Activated B cell treated with CpG ODN at 0.5 μM for 24 hours (primary cell): ENCODE results near the gene PDE1C. TPM values are rescaled to one million over a fixed set of nuclear protein-coding genes. Genes with fewer than 3 reads are reported as not detected.

Experiments used
- ATAC-seq: fragments of 200-7000 bp; cut with Tn5 transposase; one replicate; pipeline ENCODE4 v1.10.0; 2021; ENCODE audit warnings: low read depth, mild to moderate bottlenecking, moderate library complexity
- CTCF ChIA-PET: fragments of 350-600 bp; sonication (Branson Sonifier 250); formaldehyde crosslinking; loops from one replicate; lab custom pipeline; 2021; ENCODE audit warnings: antibody characterized with exemption; lab: Charles Lee
- POLR2A ChIA-PET: fragments of 350-600 bp; sonication (Branson Sonifier 250); formaldehyde crosslinking; loops from one replicate; lab custom pipeline; 2021; ENCODE audit warnings: antibody characterized with exemption; lab: Charles Lee
- DNase-seq: peaks from one replicate; pipeline ENCODE4 v3.0.0; 2022
- H3K27ac Mint-ChIP-seq: one replicate; pipeline ENCODE4 v1.8.0; 2020; ENCODE audit warnings: mixed read lengths
- H3K27me3 Mint-ChIP-seq: one replicate; pipeline ENCODE4 v1.8.0; 2021; ENCODE audit warnings: mixed read lengths
- H3K36me3 Mint-ChIP-seq: one replicate; pipeline ENCODE4 v1.8.0; 2021; ENCODE audit warnings: low read depth, mixed read lengths
- H3K4me1 Mint-ChIP-seq: one replicate; pipeline ENCODE4 v1.8.0; 2021; ENCODE audit warnings: mixed read lengths
- H3K4me3 Mint-ChIP-seq: one replicate; pipeline ENCODE4 v1.8.0; 2020; ENCODE audit warnings: mild to moderate bottlenecking, mixed read lengths
- H3K9me3 Mint-ChIP-seq: one replicate; pipeline ENCODE4 v1.8.0; 2020; ENCODE audit warnings: mixed read lengths
- intact Hi-C: fragments of 100-400 bp; cut with micrococcal nuclease; formaldehyde crosslinking; loops from one replicate; pipeline ENCODE4 v1.15.1; 2024
- total RNA-seq: library from RNA; stranded (reverse); gene quantifications from 2 replicates; pipeline ENCODE4 v1.2.3, GENCODE V29; 2022
- TF ChIP-seq, protein P1 (sequence below): fragments of 200-600 bp; IDR thresholded peaks from one replicate; pipeline ENCODE4 v1.8.0; 2022; ENCODE audit warnings: antibody characterized with exemption, mild to moderate bottlenecking

Gene PDE1C
- total RNA-seq, 1 donor from 2014 or later, result not detected

DNA sequence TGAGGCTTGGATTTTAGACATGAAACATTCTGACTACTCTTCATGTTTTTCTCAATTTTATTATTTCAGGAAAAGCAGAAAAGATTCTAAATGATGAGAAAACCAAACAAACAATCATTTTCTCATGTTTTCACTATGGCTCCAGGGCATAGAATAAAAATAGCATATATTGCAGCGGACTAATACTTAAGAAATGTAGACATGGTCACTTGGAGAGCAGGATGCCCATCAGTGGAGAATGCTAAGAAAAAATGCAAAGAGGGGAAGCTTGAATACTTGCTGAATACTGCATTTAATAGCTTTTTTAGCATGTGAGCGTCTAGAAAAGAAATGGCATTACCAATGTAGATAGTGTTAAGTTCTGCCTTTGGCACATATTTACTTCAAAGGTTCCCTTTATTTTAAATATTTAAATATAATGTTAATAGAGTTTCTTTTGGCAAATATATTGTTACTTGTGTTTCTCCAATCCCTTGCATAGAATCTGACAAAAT is 275.3 kb downstream of the PDE1C start:
- TF ChIP-seq, protein P1, sequence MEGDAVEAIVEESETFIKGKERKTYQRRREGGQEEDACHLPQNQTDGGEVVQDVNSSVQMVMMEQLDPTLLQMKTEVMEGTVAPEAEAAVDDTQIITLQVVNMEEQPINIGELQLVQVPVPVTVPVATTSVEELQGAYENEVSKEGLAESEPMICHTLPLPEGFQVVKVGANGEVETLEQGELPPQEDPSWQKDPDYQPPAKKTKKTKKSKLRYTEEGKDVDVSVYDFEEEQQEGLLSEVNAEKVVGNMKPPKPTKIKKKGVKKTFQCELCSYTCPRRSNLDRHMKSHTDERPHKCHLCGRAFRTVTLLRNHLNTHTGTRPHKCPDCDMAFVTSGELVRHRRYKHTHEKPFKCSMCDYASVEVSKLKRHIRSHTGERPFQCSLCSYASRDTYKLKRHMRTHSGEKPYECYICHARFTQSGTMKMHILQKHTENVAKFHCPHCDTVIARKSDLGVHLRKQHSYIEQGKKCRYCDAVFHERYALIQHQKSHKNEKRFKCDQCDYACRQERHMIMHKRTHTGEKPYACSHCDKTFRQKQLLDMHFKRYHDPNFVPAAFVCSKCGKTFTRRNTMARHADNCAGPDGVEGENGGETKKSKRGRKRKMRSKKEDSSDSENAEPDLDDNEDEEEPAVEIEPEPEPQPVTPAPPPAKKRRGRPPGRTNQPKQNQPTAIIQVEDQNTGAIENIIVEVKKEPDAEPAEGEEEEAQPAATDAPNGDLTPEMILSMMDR, result no peak
- H3K4me1 Mint-ChIP-seq, result no peaks in the 10 kb centered on the region
- H3K9me3 Mint-ChIP-seq, result no peaks in the 10 kb centered on the region
- CTCF ChIA-PET, result no interaction called here
- POLR2A ChIA-PET, result no interaction called here
- DNase-seq (no peak), ATAC-seq (no peak)
- H3K27ac Mint-ChIP-seq, result no peak overlapping the region
- H3K4me3 Mint-ChIP-seq, result no peak overlapping the region
- peaks cover 2% of the 10 kb centered on the region for H3K27me3 Mint-ChIP-seq
- H3K36me3 Mint-ChIP-seq, result no peaks in the 10 kb centered on the region
- intact Hi-C loops, result no loop called here

DNA sequence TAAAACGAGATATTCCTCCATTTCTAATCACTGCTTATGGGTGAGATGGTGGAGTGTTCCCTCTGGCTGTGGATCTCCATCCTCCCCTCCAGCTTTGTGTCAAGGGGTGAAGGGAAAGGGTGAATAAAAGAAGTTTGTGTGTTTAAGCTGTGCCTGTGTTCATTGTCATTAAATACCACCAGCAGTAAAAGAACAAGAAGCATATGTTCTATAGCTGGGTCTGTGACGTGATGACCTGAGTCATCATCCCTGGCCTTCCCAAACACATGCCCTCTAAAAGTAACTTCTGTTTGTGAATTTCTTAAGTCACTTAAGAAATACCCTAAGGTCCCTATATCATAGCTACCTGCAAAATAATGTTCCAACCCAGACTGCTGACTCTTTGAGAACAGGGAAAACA is 278.3 kb downstream of the PDE1C start:
- no peak for DNase-seq
- H3K27ac Mint-ChIP-seq, result no peak overlapping the region
- ChIA-PET POLR2A (no interaction called here), CTCF (no interaction called here)
- H3K36me3 Mint-ChIP-seq, result no peaks in the 10 kb centered on the region
- peaks cover 2% of the 10 kb centered on the region for H3K27me3 Mint-ChIP-seq
- TF ChIP-seq, protein P1, result no peak
- intact Hi-C loops, result no loop called here
- ATAC-seq, result no peak
- H3K9me3 Mint-ChIP-seq, result no peaks in the 10 kb centered on the region
- H3K4me1 Mint-ChIP-seq, result no peaks in the 10 kb centered on the region
- H3K4me3 Mint-ChIP-seq, result no peak overlapping the region

DNA sequence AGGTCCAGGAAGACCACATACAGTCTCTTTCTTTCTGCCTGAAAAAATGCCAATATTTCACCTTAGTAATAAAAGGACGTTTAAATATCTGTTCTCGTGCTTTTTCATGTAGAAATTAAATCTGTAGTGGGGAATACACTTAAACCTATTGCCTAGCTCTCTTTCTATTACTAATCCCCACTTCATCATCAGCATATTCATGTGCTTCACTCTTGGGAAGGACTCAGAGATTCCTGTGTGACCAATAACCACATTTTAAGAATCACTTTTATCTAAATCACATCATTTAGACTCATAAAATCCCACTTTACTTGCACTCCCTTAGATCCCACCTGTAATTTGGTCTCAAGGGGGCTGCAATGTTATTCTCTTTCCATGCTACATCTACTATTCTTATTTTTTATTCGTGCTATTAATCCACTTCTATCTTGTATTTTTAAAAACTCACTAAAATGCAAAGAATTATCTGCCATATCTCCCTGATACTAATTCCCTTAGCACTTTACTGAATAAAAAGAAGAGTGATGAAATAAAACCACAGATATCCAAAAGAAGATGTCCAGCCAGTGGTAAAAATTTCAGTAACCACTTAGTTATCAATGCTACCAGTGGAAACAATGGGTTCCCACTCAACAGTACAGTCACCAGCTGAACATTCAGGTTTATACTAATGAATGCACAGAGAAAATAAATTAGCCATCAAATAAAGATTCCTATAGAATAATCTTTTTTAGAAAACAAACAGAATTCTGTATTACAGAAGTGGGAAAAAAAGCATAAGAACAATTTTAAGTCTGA is 281.1 kb downstream of the PDE1C start:
- intact Hi-C loops, result no loop called here
- POLR2A ChIA-PET, result no interaction called here
- no peaks in the 10 kb centered on the region for H3K9me3 Mint-ChIP-seq
- TF ChIP-seq, protein P1, result no peak
- H3K4me3 Mint-ChIP-seq, result no peak overlapping the region
- CTCF ChIA-PET, result no interaction called here
- DNase-seq (no peak), ATAC-seq (no peak)
- H3K4me1 Mint-ChIP-seq, result no peaks in the 10 kb centered on the region
- H3K27ac Mint-ChIP-seq, result no peak overlapping the region
- H3K27me3 Mint-ChIP-seq, result peaks cover 2% of the 10 kb centered on the region
- H3K36me3 Mint-ChIP-seq, result no peaks in the 10 kb centered on the region

DNA sequence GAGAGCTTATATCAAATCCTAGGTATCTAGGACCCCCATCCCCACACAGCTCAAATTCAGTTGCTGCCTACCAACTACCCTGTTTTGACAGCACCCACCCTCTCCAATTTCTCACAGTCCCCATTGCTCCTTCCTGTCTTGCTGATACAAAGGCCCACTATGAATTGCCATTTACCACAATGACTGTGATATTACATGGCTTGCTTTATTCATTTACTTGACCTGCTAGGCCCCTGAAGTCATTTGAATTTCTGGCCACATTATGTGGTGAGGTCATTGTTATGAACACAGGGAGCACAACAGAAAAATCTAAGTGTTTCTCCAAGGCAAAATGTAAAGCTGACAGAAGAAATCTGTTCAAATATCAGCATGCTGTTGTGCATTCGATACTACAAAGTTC is 281.8 kb downstream of the PDE1C start:
- no peak overlapping the region for H3K27ac Mint-ChIP-seq
- H3K4me1 Mint-ChIP-seq, result no peaks in the 10 kb centered on the region
- no peak for ATAC-seq
- intact Hi-C loops, result no loop called here
- no peak for DNase-seq
- H3K9me3 Mint-ChIP-seq, result no peaks in the 10 kb centered on the region
- no peak overlapping the region for H3K4me3 Mint-ChIP-seq
- ChIA-PET CTCF (no interaction called here), POLR2A (no interaction called here)
- H3K27me3 Mint-ChIP-seq, result peaks cover 2% of the 10 kb centered on the region
- H3K36me3 Mint-ChIP-seq, result no peaks in the 10 kb centered on the region
- TF ChIP-seq, protein P1, result no peak

DNA sequence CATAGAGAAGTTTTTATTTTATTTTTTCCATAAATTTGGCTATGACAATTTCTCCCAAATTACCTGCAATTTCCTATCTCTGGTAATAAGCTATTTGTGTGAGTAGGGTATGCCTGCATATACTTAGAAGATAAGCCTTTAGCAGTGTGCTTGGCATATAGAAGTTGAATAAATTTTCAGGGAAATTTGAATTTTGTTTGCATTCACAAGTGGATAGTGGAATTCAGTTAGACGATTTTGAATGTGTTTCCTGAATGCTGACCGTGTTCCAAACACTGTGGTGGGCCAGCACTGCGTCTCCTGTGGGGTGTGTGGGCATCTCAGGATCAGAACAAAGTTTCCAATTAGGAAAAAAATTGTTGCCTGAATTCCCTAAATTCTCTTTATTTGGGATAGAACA is 283.9 kb downstream of the PDE1C start:
- Mint-ChIP-seq H3K4me3 (no peak overlapping the region), H3K27me3 (no peaks in the 10 kb centered on the region), H3K36me3 (no peaks in the 10 kb centered on the region), H3K9me3 (no peaks in the 10 kb centered on the region), H3K4me1 (no peaks in the 10 kb centered on the region), H3K27ac (no peak overlapping the region)
- DNase-seq (no peak), ATAC-seq (no peak)
- CTCF ChIA-PET, result no interaction called here
- POLR2A ChIA-PET, result no interaction called here
- intact Hi-C loops, result no loop called here
- TF ChIP-seq, protein P1, result no peak
